MM.1S (cell line): ENCODE measurements around the gene OR1Q1.

Experiments
- DNase-seq: peaks from one replicate; pipeline ENCODE4 v3.0.0-alpha.2; 2015
- H2AFZ ChIP-seq: fragments of 300-600 bp; sonication (generic); 2 replicates; pipeline ENCODE4 v1.6.0; 2016; ENCODE audit warnings: antibody characterized with exemption, low read length
- H3F3A ChIP-seq: fragments of 300-600 bp; sonication (generic); 2 replicates; pipeline ENCODE4 v1.6.1; 2016; ENCODE audit warnings: mild to moderate bottlenecking, antibody characterized with exemption, low read length, moderate library complexity, mixed read lengths; ENCODE audit not compliant: insufficient read depth
- H3K27ac ChIP-seq: fragments of 300-600 bp; sonication (generic); 2 replicates; pipeline ENCODE4 v1.5.1; 2016; ENCODE audit warnings: mild to moderate bottlenecking, low read length
- H3K27me3 ChIP-seq: fragments of 300-600 bp; sonication (generic); replicated peaks from 2 replicates; pipeline ENCODE4 v1.6.0; 2016; ENCODE audit warnings: low read length; ENCODE audit not compliant: insufficient read depth
- H3K36me3 ChIP-seq: fragments of 300-600 bp; sonication (generic); replicated peaks from 2 replicates; pipeline ENCODE4 v1.6.1; 2016; ENCODE audit warnings: mild to moderate bottlenecking, low read length, mixed read lengths; ENCODE audit not compliant: insufficient read depth
- H3K4me1 ChIP-seq: fragments of 300-600 bp; sonication (generic); 2 replicates; pipeline ENCODE4 v1.6.1; 2016; ENCODE audit warnings: low read length, mixed read lengths
- H3K4me2 ChIP-seq: fragments of 300-600 bp; sonication (generic); 2 replicates; pipeline ENCODE4 v1.6.0; 2016; ENCODE audit warnings: low read depth, low read length
- H3K4me3 ChIP-seq: fragments of 300-600 bp; sonication (generic); 2 replicates; pipeline ENCODE4 v1.5.1; 2016; ENCODE audit warnings: low read length, mixed read lengths
- H3K79me2 ChIP-seq: fragments of 300-600 bp; sonication (generic); 2 replicates; pipeline ENCODE4 v1.6.1; 2016; ENCODE audit warnings: mixed run types, low read length, mixed read lengths
- H3K9ac ChIP-seq: fragments of 300-600 bp; sonication (generic); 2 replicates; pipeline ENCODE4 v1.6.1; 2016; ENCODE audit warnings: low read length, mixed read lengths
- H3K9me2 ChIP-seq: fragments of 300-600 bp; sonication (generic); replicated peaks from 2 replicates; pipeline ENCODE4 v1.6.1; 2016; ENCODE audit warnings: mild to moderate bottlenecking, low read length, mixed read lengths; ENCODE audit not compliant: insufficient read depth
- H3K9me3 ChIP-seq: fragments of 300-600 bp; sonication (generic); replicated peaks from 2 replicates; pipeline ENCODE4 v1.6.1; 2016; ENCODE audit warnings: mild to moderate bottlenecking, low read length, mixed read lengths; ENCODE audit not compliant: insufficient read depth
- H4K20me1 ChIP-seq: fragments of 300-600 bp; sonication (generic); 2 replicates; pipeline ENCODE4 v1.6.1; 2016; ENCODE audit warnings: mild to moderate bottlenecking, low read length, moderate library complexity, mixed read lengths; ENCODE audit not compliant: insufficient read depth
- CTCF ChIP-seq: fragments of 300-600 bp; sonication (generic); IDR thresholded peaks from 2 replicates; pipeline ENCODE4 v1.5.1; 2016; ENCODE audit warnings: antibody characterized with exemption, low read length, mixed read lengths
- EZH2 ChIP-seq: fragments of 300-600 bp; sonication (generic); optimal IDR thresholded peaks from 2 replicates; pipeline ENCODE3; 2017; ENCODE audit warnings: low read depth, mild to moderate bottlenecking, antibody characterized with exemption, low read length, mixed read lengths
- EZH2phosphoT487 ChIP-seq: fragments of 300-600 bp; sonication (generic); IDR thresholded peaks from 2 replicates; pipeline ENCODE4 v1.6.1; 2018; ENCODE audit warnings: antibody characterized with exemption, low read length

Gene OR1Q1

GRCh38 chr9:122606587-122606986 is 8.0 kb upstream of the OR1Q1 start:
- no peak for DNase-seq
- Histone ChIP-seq H3K4me3 (no peak overlapping the region), H3K4me1 (no peaks in the 10 kb centered on the region), H3K27me3 (no peaks in the 10 kb centered on the region), H3K79me2 (no peaks in the 10 kb centered on the region), H3K9me3 (no peaks in the 10 kb centered on the region), H3K9me2 (no peaks in the 10 kb centered on the region), H3K9ac (no peak overlapping the region), H3K27ac (no peak overlapping the region), H2AFZ (no peak overlapping the region), H4K20me1 (no peaks in the 10 kb centered on the region), H3K36me3 (no peaks in the 10 kb centered on the region), H3K4me2 (no peak overlapping the region), H3F3A (no peaks in the 10 kb centered on the region)
- no peak for TF ChIP-seq EZH2
- TF ChIP-seq EZH2phosphoT487, result no peak
- no peak for TF ChIP-seq CTCF

DNA sequence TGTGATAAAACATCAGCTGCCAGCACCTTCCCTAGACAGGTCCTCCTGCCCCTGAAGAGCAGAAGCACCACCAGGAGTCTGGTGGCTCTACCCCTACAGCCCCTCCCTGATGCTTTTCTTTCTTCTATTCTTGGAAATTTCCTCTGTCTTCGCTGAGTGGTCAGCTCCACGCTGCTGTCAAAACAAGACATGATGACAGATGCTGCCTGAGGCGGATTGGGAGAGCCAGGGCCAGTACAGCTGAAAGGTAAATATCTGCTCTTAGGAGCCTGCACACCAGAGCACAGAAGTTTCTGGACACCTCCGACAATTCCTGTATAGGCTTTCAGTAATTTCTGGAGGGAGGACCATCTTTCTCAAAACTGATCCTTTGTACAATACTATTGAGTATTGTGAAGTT is 4.7 kb upstream of the OR1Q1 start:
- H3K27me3 ChIP-seq, result no peaks in the 10 kb centered on the region
- no peaks in the 10 kb centered on the region for H3K4me1 ChIP-seq
- H3K9me2 ChIP-seq, result no peaks in the 10 kb centered on the region
- no peaks in the 10 kb centered on the region for H3K36me3 ChIP-seq
- H3K27ac ChIP-seq, result no peak overlapping the region
- H3K79me2 ChIP-seq, result no peaks in the 10 kb centered on the region
- no peaks in the 10 kb centered on the region for H4K20me1 ChIP-seq
- no peaks in the 10 kb centered on the region for H3F3A ChIP-seq
- no peak overlapping the region for H3K4me3 ChIP-seq
- no peak for DNase-seq
- no peak overlapping the region for H2AFZ ChIP-seq
- no peak for TF ChIP-seq EZH2
- TF ChIP-seq CTCF, result no peak
- TF ChIP-seq EZH2phosphoT487, result no peak
- no peak overlapping the region for H3K4me2 ChIP-seq
- no peak overlapping the region for H3K9ac ChIP-seq
- H3K9me3 ChIP-seq, result no peaks in the 10 kb centered on the region

DNA sequence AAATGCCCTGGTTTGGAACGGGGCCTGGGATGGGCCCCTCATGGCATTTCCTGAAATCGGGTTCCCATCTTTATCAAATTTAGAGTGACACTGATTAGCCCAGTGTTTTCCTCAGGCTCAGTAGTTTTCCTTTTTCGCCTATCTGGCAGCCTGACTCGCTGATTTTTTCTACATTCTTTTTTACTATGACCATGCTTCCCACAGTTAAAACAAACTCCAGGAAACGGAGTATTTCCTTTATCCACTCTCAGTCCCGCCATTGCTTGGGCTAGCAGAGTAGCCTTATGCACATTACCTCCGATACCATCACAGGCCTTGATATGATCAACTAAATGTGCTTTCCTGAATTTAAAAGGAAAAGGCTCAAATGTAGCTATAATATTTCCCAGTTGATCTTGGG is 5.5 kb downstream of the OR1Q1 start:
- H3K4me3 ChIP-seq, result no peak overlapping the region

More for the DNA sequence above, 5.5 kb downstream of the OR1Q1 start:
- H3K9me2 ChIP-seq, result no peaks in the 10 kb centered on the region
- H3K79me2 ChIP-seq, result no peaks in the 10 kb centered on the region
- no peak overlapping the region for H2AFZ ChIP-seq
- H3K9me3 ChIP-seq, result no peaks in the 10 kb centered on the region
- H3K27me3 ChIP-seq, result no peaks in the 10 kb centered on the region
- no peak for TF ChIP-seq CTCF
- no peak for TF ChIP-seq EZH2
- TF ChIP-seq EZH2phosphoT487, result no peak
- no peaks in the 10 kb centered on the region for H4K20me1 ChIP-seq
- no peaks in the 10 kb centered on the region for H3F3A ChIP-seq
- H3K27ac ChIP-seq, result no peak overlapping the region
- no peaks in the 10 kb centered on the region for H3K36me3 ChIP-seq
- no peaks in the 10 kb centered on the region for H3K4me1 ChIP-seq
- H3K4me2 ChIP-seq, result no peak overlapping the region
- DNase-seq, result no peak
- H3K9ac ChIP-seq, result no peak overlapping the region
